AG04449 (cell line): ENCODE results near the gene SLC4A1AP.

Source experiments
- CTCF ChIA-PET: fragments of 350-600 bp; formaldehyde crosslinking; extraction: SDS; loops from one replicate; lab custom pipeline; 2021; ENCODE audit warnings: antibody characterized with exemption; lab: Yijun Ruan, JAX
- POLR2A ChIA-PET: fragments of 400-600, 350-600 bp; formaldehyde crosslinking; extraction: SDS; loops from one replicate; lab custom pipeline; 2020; ENCODE audit warnings: antibody characterized with exemption, inconsistent platforms; lab: Yijun Ruan, JAX
- DNase-seq: peaks from one replicate; pipeline ENCODE4 v3.0.0-alpha.2; 2010; ENCODE audit warnings: low read depth, low spot score
- H3K4me3 ChIP-seq: 2 replicates; pipeline ENCODE4 v1.5.1; 2011; ENCODE audit warnings: low read depth, mild to moderate bottlenecking, control low read depth, low read length
- CTCF ChIP-seq: IDR thresholded peaks from one replicate; pipeline ENCODE4 v1.5.1; 2011; ENCODE audit warnings: mild to moderate bottlenecking, moderate library complexity, low read length, control low read depth, inconsistent platforms; ENCODE audit not compliant: insufficient read depth; ENCODE audit errors: missing control alignments

SLC4A1AP gene

GRCh38 chr2:27664622-27665363 lies 1.1 kb downstream of the SLC4A1AP start:
- ChIA-PET POLR2A (interaction anchor here (1.2 kb wide), 1 partner anchor 235 kb away, joined by 3 read pairs; no protein-coding TSS in a partner anchor), CTCF (interaction anchor here (1.5 to 7.1 kb wide), 2 partner anchors 19 to 39 kb away, joined by 3 to 74 read pairs; no protein-coding TSS in a partner anchor)
- DNase-seq: no peak
- peak overlapping the region; percentile 97 for H3K4me3 ChIP-seq
- no peak for TF ChIP-seq CTCF

GRCh38 chr2:27667446-27667845 lies 3.8 kb downstream of the SLC4A1AP start:
- no peak overlapping the region for H3K4me3 ChIP-seq
- no peak for DNase-seq
- ChIA-PET CTCF (interaction anchor here (7.1 kb wide), 1 partner anchor 16 kb away, joined by 74 read pairs; no protein-coding TSS in a partner anchor), POLR2A (interaction anchor here (0.7 kb wide), 1 partner anchor 14 kb away, joined by 4 read pairs; no protein-coding TSS in a partner anchor)
- TF ChIP-seq CTCF: no peak

- no peak for TF ChIP-seq CTCF
- ChIA-PET POLR2A (no interaction called here), CTCF (interaction anchor here (4.3 kb wide), 1 partner anchor 11 kb away, joined by 40 read pairs; no protein-coding TSS in a partner anchor)
These were observed 7.5 kb downstream of the SLC4A1AP start for GRCh38 chr2:27671235-27671634.

GRCh38 chr2:27672723-27673486 lies 9.2 kb downstream of the SLC4A1AP start:
- DNase-seq: no peak
- ChIA-PET CTCF (interaction anchor here (0.5 to 4.3 kb wide), 2 partner anchors 9 to 26 kb away, joined by 3 to 40 read pairs; no protein-coding TSS in a partner anchor), POLR2A (no interaction called here)
- no peak for TF ChIP-seq CTCF
- no peak overlapping the region for H3K4me3 ChIP-seq

More at GRCh38 chr2:27671235-27671634, 7.5 kb downstream of the SLC4A1AP start:
- no peak for DNase-seq
- no peak overlapping the region for H3K4me3 ChIP-seq

GRCh38 chr2:27680571-27680970 lies 16.9 kb downstream of the SLC4A1AP start:
- no peak overlapping the region for H3K4me3 ChIP-seq
- TF ChIP-seq CTCF: no peak
- CTCF ChIA-PET: interaction anchor here (1.3 to 5.0 kb wide), 3 partner anchors 8 to 34 kb away, joined by 3 to 40 read pairs (median 26); no protein-coding TSS in a partner anchor
- POLR2A ChIA-PET: no interaction called here
- DNase-seq: no peak
